Endothelial cell of umbilical vein (primary cell): ENCODE measurements around the gene CTTNBP2NL. TPM values are rescaled to one million over a fixed set of nuclear protein-coding genes. Genes with fewer than 3 reads are reported as not detected.

Source experiments
- BruUV-seq: library from RNA; stranded (reverse); fragments of 400-500 nt; replicated peaks from 2 replicates; lab custom pipeline; 2021; lab: Mats Ljungman, UMichigan
- CTCF ChIA-PET: fragments of 300-600, 350-600 bp; sonication (Branson Sonifier 250); formaldehyde crosslinking; loops from one replicate; lab custom pipeline; 2021; ENCODE audit warnings: antibody characterized with exemption, inconsistent platforms; lab: Charles Lee
- POLR2A ChIA-PET: fragments of 300-600, 350-600 bp; sonication (Branson Sonifier 250); formaldehyde crosslinking; loops from one replicate; lab custom pipeline; 2021; ENCODE audit warnings: antibody characterized with exemption, inconsistent platforms; lab: Charles Lee
- DNase-seq: peaks from one replicate; pipeline ENCODE4 v3.0.0-alpha.2; 2011; ENCODE audit warnings: low read depth, low spot score
- FAIRE-seq: peaks from 2 replicates; lab custom pipeline; 2011; peaks lifted over from hg19 to GRCh38; lab: Jason Lieb, UNC
- H2AFZ ChIP-seq: 2 replicates; pipeline ENCODE4 v1.6.0; 2012; ENCODE audit warnings: low read depth, low read length, control low read depth, inconsistent platforms
- H3K27ac ChIP-seq: 2 replicates; pipeline ENCODE4 v1.5.1; 2011; ENCODE audit warnings: low read depth, mild to moderate bottlenecking, control low read depth, low read length, moderate library complexity; ENCODE audit not compliant: insufficient read depth
- H3K27me3 ChIP-seq, 2 experiments: 2 replicates each; pipeline versions ENCODE4 v1.6.0 to v1.6.1; 2011; ENCODE audit warnings: low read length in 2 of 2, mixed read lengths in 1 of 2; ENCODE audit not compliant: control insufficient read depth in 2 of 2, insufficient read depth in 2 of 2
- H3K36me3 ChIP-seq, 2 experiments: 2 replicates in 1 of 2; 3 replicates in 1 of 2; pipeline ENCODE4 v1.5.1; 2011; ENCODE audit warnings: low read length in 2 of 2, mild to moderate bottlenecking in 1 of 2, moderate library complexity in 1 of 2; ENCODE audit not compliant: control insufficient read depth in 2 of 2, insufficient read depth in 2 of 2; ENCODE audit errors: extremely low read depth in 1 of 2
- H3K4me1 ChIP-seq: 3 replicates; pipeline ENCODE4 v1.5.1; 2011; ENCODE audit warnings: mild to moderate bottlenecking, low read length; ENCODE audit not compliant: control insufficient read depth, insufficient read depth; ENCODE audit errors: extremely low read depth
- H3K4me2 ChIP-seq: 2 replicates; pipeline ENCODE4 v1.6.1; 2011; ENCODE audit warnings: low read length, control low read depth, mixed read lengths; ENCODE audit not compliant: insufficient read depth
- H3K4me3 ChIP-seq, 3 experiments: fragments of 200-600 bp in 1 of 3; sonication (generic), shearing (Covaris generic) in 1 of 3; replicated peaks in 1 of 3; 2 replicates each; pipeline ENCODE4 v1.5.1; 2011 to 2016; ENCODE audit warnings: control low read depth in 3 of 3, low read length in 3 of 3, mild to moderate bottlenecking in 2 of 3, inconsistent platforms in 1 of 3, low read depth in 1 of 3, moderate library complexity in 1 of 3; ENCODE audit not compliant: insufficient read depth in 1 of 3
- H3K79me2 ChIP-seq: 2 replicates; pipeline ENCODE4 v1.6.0; 2012; ENCODE audit warnings: low read length, inconsistent platforms; ENCODE audit not compliant: control insufficient read depth, insufficient read depth
- H3K9ac ChIP-seq: replicated peaks from 2 replicates; pipeline ENCODE3; 2011; ENCODE audit warnings: low read length, control low read depth; ENCODE audit not compliant: insufficient read depth; ENCODE audit errors: extremely low read depth
- H3K9me1 ChIP-seq: replicated peaks from 3 replicates; pipeline ENCODE4 v1.6.0; 2011; ENCODE audit warnings: mild to moderate bottlenecking, low read length; ENCODE audit not compliant: control insufficient read depth, insufficient read depth; ENCODE audit errors: extremely low read depth
- H3K9me3 ChIP-seq: replicated peaks from 2 replicates; pipeline ENCODE4 v1.5.1; 2012; ENCODE audit warnings: low read length, inconsistent platforms; ENCODE audit not compliant: control insufficient read depth, insufficient read depth
- H4K20me1 ChIP-seq: replicated peaks from 2 replicates; pipeline ENCODE3; 2011; ENCODE audit warnings: mild to moderate bottlenecking, low read length; ENCODE audit not compliant: control insufficient read depth, insufficient read depth; ENCODE audit errors: extremely low read depth
- CTCF ChIP-seq, 2 donors: IDR thresholded peaks; 1 replicate in 1 of 2; 2 replicates in 1 of 2; pipeline ENCODE4 v1.5.1; 2011; ENCODE audit warnings: low read length in 2 of 2, mild to moderate bottlenecking in 2 of 2, moderate library complexity in 2 of 2, control low read depth in 1 of 2, inconsistent platforms in 1 of 2, low read depth in 1 of 2; ENCODE audit not compliant: insufficient read depth in 1 of 2; ENCODE audit errors: extremely low read depth in 1 of 2
- EZH2 ChIP-seq: IDR thresholded peaks from 2 replicates; pipeline ENCODE4 v1.6.1; 2012; ENCODE audit warnings: borderline replicate concordance, low read depth, mild to moderate bottlenecking, moderate library complexity, low read length, inconsistent platforms; ENCODE audit not compliant: severe bottlenecking
- FOS ChIP-seq: IDR thresholded peaks from 2 replicates; pipeline ENCODE4 v1.6.1; 2011; ENCODE audit warnings: mild to moderate bottlenecking, low read length, moderate library complexity, borderline replicate concordance; ENCODE audit not compliant: insufficient read depth
- GATA2 ChIP-seq: IDR thresholded peaks from 2 replicates; pipeline ENCODE4 v1.7.0; 2011; ENCODE audit warnings: low read depth, mild to moderate bottlenecking, moderate library complexity, mixed read lengths, low read length; ENCODE audit not compliant: insufficient read length, insufficient read depth
- JUN ChIP-seq: IDR thresholded peaks from 2 replicates; pipeline ENCODE4 v1.6.1; 2011; ENCODE audit warnings: borderline replicate concordance, low read depth; ENCODE audit not compliant: insufficient read length, insufficient read depth
- MYC ChIP-seq: IDR thresholded peaks from one replicate; pipeline ENCODE4 v1.6.1; 2011; ENCODE audit warnings: mild to moderate bottlenecking, low read depth, low read length
- POLR2A ChIP-seq: IDR thresholded peaks from 2 replicates; pipeline ENCODE4 v1.6.1; 2012; ENCODE audit warnings: low read depth, mild to moderate bottlenecking, control low read depth, low read length
- POLR2AphosphoS5 ChIP-seq: IDR thresholded peaks from 2 replicates; pipeline ENCODE4 v1.6.1; 2012; ENCODE audit warnings: low read depth, mild to moderate bottlenecking, control low read depth, low read length, moderate library complexity; ENCODE audit not compliant: insufficient read depth
- dilution Hi-C: fragments of 300-500 bp; cut with MboI; formaldehyde crosslinking; loops from one replicate; pipeline ENCODE4 v1.15.0; 2019; ENCODE audit warnings: low sequenced_read_pairs; ENCODE audit not compliant: extremely low pct_ligation_motif_present
- intact Hi-C: fragments of 100-400 bp; cut with micrococcal nuclease; formaldehyde crosslinking; loops from one replicate; pipeline ENCODE4 v1.10.0; 2022
- polyA plus RNA-seq, 4 experiments: library from polyadenylated mRNA; depleted of rRNA in 3 of 4; stranded (reverse) in 3 of 4; unstranded in 1 of 4; fragments of >200 nt; gene quantifications; 2 replicates each; pipeline versions ENCODE4 v1.2.1 to v1.2.3, GENCODE V29; 2011 to 2012; ENCODE audit warnings: missing spikeins in 1 of 4
- total RNA-seq: library from RNA; stranded (reverse); gene quantifications from 2 replicates; pipeline ENCODE4 v1.2.3, GENCODE V29; 2021
- TF ChIP-seq, protein P1 (sequence below): IDR thresholded peaks from 2 replicates; pipeline ENCODE4 v1.6.1; 2011; ENCODE audit not compliant: insufficient read depth, insufficient read length

Gene CTTNBP2NL
- total and polyA plus RNA-seq, 2 donors (not counting 3 experiments of a cell fraction or from before 2014, with no cell fraction given): 21.5 to 94.4 TPM

GRCh38 chr1:112429749-112430148, 33.7 kb downstream of the CTTNBP2NL start:
- dilution Hi-C loops: no loop called here
- TF ChIP-seq JUN: no peak
- TF ChIP-seq, protein P1, sequence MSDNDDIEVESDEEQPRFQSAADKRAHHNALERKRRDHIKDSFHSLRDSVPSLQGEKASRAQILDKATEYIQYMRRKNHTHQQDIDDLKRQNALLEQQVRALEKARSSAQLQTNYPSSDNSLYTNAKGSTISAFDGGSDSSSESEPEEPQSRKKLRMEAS: no peak
- no peak for TF ChIP-seq POLR2A
- no peak for TF ChIP-seq CTCF (IDR thresholded peaks at IDR 0.05; ENCODE audit: extremely low read depth in 1 of 2, insufficient read depth in 1 of 2, low read depth in 1 of 2, low read length in 2 of 2)
- no peak for TF ChIP-seq POLR2AphosphoS5
- no peak for TF ChIP-seq EZH2
- TF ChIP-seq FOS: no peak
- no peak for TF ChIP-seq MYC
- no peak for TF ChIP-seq GATA2
- peaks cover 62% of the 10 kb centered on the region for H3K79me2 ChIP-seq
- FAIRE-seq (no peak), DNase-seq (peak; percentile 43)
- H3K4me2 ChIP-seq: peak overlapping the region; percentile 8
- BruUV-seq: no TSS peak
- H3K4me1 ChIP-seq: peaks cover 60% of the 10 kb centered on the region
- H3K36me3 ChIP-seq: peaks cover 0 to 3% of the 10 kb centered on the region in 2 experiments
- peak overlapping the region; percentile 95 for H3K27ac ChIP-seq
- H3K4me3 ChIP-seq: no peak overlapping the region
- no peaks in the 10 kb centered on the region for H3K27me3 ChIP-seq
- H4K20me1 ChIP-seq: no peaks in the 10 kb centered on the region
- CTCF ChIA-PET: interaction anchor here (1.0 to 3.6 kb wide), 10 partner anchors 10 to 39 kb away, joined by 3 to 22 read pairs (median 8); partner anchors contain the start of gene CTTNBP2NL
- no peak overlapping the region for H2AFZ ChIP-seq
- intact Hi-C loops: no loop called here
- POLR2A ChIA-PET: interaction anchor here (0.6 to 1.4 kb wide), 3 partner anchors 10 to 38 kb away, joined by 3 to 4 read pairs (median 3); partner anchors contain the start of gene CTTNBP2NL
- no peaks in the 10 kb centered on the region for H3K9me1 ChIP-seq
- H3K9ac ChIP-seq: peak overlapping the region; percentile 5
- H3K9me3 ChIP-seq: no peaks in the 10 kb centered on the region
